ENCODE results near the gene RPS6KA6. TPM values are rescaled to one million over a fixed set of nuclear protein-coding genes. Genes with fewer than 3 reads are reported as not detected.

Gene RPS6KA6
- total RNA-seq, 3 donors from 2014 or later (not counting 1 experiment from before 2014, with no cell fraction given) = not detected

GRCh38 chrX:84044051-84044450 lies 143.9 kb downstream of the RPS6KA6 start:
- no peaks in the 10 kb centered on the region for H3K36me3 Mint-ChIP-seq
- no peak for ATAC-seq
- H3K9me3 Mint-ChIP-seq = no peaks in the 10 kb centered on the region

More at GRCh38 chrX:84044051-84044450, 143.9 kb downstream of the RPS6KA6 start:
- H3K9me3 ChIP-seq (ENCODE audit: control insufficient read depth, insufficient read depth, low read length) = no peaks in the 10 kb centered on the region
- no peak overlapping the region for H3K4me3 ChIP-seq (ENCODE audit: low read length)
- no peaks in the 10 kb centered on the region for H3K27me3 Mint-ChIP-seq (ENCODE audit: low read depth in 2 of 2)
- TF ChIP-seq CTCF (IDR thresholded peaks at IDR 0.05) = no peak
- H3K36me3 ChIP-seq (ENCODE audit: control insufficient read depth, insufficient read depth, low read length) = no peaks in the 10 kb centered on the region
- no peaks in the 10 kb centered on the region for H3K27me3 ChIP-seq (ENCODE audit: control insufficient read depth, insufficient read depth, low read length)
- peaks cover 0 to 7% of the 10 kb centered on the region in 2 donors for H3K4me1 Mint-ChIP-seq
- intact Hi-C loops (cut with micrococcal nuclease) = no loop called here
- H3K27ac Mint-ChIP-seq = no peak overlapping the region
- no peak for DNase-seq
- H3K27ac ChIP-seq (ENCODE audit: low read length) = no peak overlapping the region
- no peak overlapping the region for H3K4me3 Mint-ChIP-seq
- WGBS (ENCODE audit: insufficient coverage) = 77% methylated on average over 3 of the region's 4 CpGs
- no peaks in the 10 kb centered on the region for H3K4me1 ChIP-seq (ENCODE audit: control insufficient read depth, insufficient read depth, low read length)

All from natural killer cell (primary cell).